ENCODE results near the gene CCDC138.

Gene CCDC138

GRCh38 chr2:108825254-108825653 lies 38.7 kb downstream of the CCDC138 start:
- in situ Hi-C loops (cut with MboI; ENCODE audit: low sequenced_read_pairs): no loop called here

- in situ Hi-C loops (cut with MboI; ENCODE audit: low sequenced_read_pairs): no loop called here
Measured at GRCh38 chr2:108825736-108826135, 39.2 kb downstream of the CCDC138 start.

- in situ Hi-C loops (cut with MboI; ENCODE audit: low sequenced_read_pairs): no loop called here
Measured at GRCh38 chr2:108829578-108830310, 43.2 kb downstream of the CCDC138 start.

- in situ Hi-C loops (cut with MboI; ENCODE audit: low sequenced_read_pairs): no loop called here
Measured at GRCh38 chr2:108833219-108833618, 46.6 kb downstream of the CCDC138 start.

- in situ Hi-C loops (cut with MboI; ENCODE audit: low sequenced_read_pairs): no loop called here
Measured at GRCh38 chr2:108834620-108835019, 48.0 kb downstream of the CCDC138 start.

- in situ Hi-C loops (cut with MboI; ENCODE audit: low sequenced_read_pairs): no loop called here
Measured at GRCh38 chr2:108835040-108835439, 48.5 kb downstream of the CCDC138 start.

- in situ Hi-C loops (cut with MboI; ENCODE audit: low sequenced_read_pairs): no loop called here
Measured at GRCh38 chr2:108837198-108837597, 50.6 kb downstream of the CCDC138 start.

- in situ Hi-C loops (cut with MboI; ENCODE audit: low sequenced_read_pairs): no loop called here
Measured at GRCh38 chr2:108841506-108841905, 54.9 kb downstream of the CCDC138 start.

- in situ Hi-C loops (cut with MboI; ENCODE audit: low sequenced_read_pairs): no loop called here
Measured at GRCh38 chr2:108845923-108846322, 59.4 kb downstream of the CCDC138 start.

- in situ Hi-C loops (cut with MboI; ENCODE audit: low sequenced_read_pairs): no loop called here
Measured at GRCh38 chr2:108847000-108847399, 60.4 kb downstream of the CCDC138 start.

GRCh38 chr2:108852375-108852774 lies 65.8 kb downstream of the CCDC138 start:
- in situ Hi-C loops (cut with MboI; ENCODE audit: low sequenced_read_pairs): no loop called here

GRCh38 chr2:108853421-108853820 lies 66.8 kb downstream of the CCDC138 start:
- in situ Hi-C loops (cut with MboI; ENCODE audit: low sequenced_read_pairs): no loop called here

- in situ Hi-C loops (cut with MboI; ENCODE audit: low sequenced_read_pairs): no loop called here
Measured at GRCh38 chr2:108854484-108854883, 67.9 kb downstream of the CCDC138 start.

GRCh38 chr2:108855194-108855593 lies 68.6 kb downstream of the CCDC138 start:
- in situ Hi-C loops (cut with MboI; ENCODE audit: low sequenced_read_pairs): no loop called here

GRCh38 chr2:108858894-108859293 lies 72.3 kb downstream of the CCDC138 start:
- in situ Hi-C loops (cut with MboI; ENCODE audit: low sequenced_read_pairs): no loop called here

GRCh38 chr2:108866041-108866440 lies 79.5 kb downstream of the CCDC138 start:
- in situ Hi-C loops (cut with MboI; ENCODE audit: low sequenced_read_pairs): no loop called here

- in situ Hi-C loops (cut with MboI; ENCODE audit: low sequenced_read_pairs): no loop called here
Measured at GRCh38 chr2:108868911-108869310, 82.3 kb downstream of the CCDC138 start.

GRCh38 chr2:108869542-108869941 lies 83.0 kb downstream of the CCDC138 start:
- in situ Hi-C loops (cut with MboI; ENCODE audit: low sequenced_read_pairs): no loop called here

GRCh38 chr2:108870069-108870644 lies 83.6 kb downstream of the CCDC138 start:
- in situ Hi-C loops (cut with MboI; ENCODE audit: low sequenced_read_pairs): no loop called here

- in situ Hi-C loops (cut with MboI; ENCODE audit: low sequenced_read_pairs): no loop called here
Measured at GRCh38 chr2:108877506-108877905, 90.9 kb downstream of the CCDC138 start.

GRCh38 chr2:108878276-108878675 lies 91.7 kb downstream of the CCDC138 start:
- in situ Hi-C loops (cut with MboI; ENCODE audit: low sequenced_read_pairs): no loop called here

GRCh38 chr2:108884619-108885018 lies 98.0 kb downstream of the CCDC138 start:
- in situ Hi-C loops (cut with MboI; ENCODE audit: low sequenced_read_pairs): no loop called here

GRCh38 chr2:108889907-108890306 lies 103.3 kb downstream of the CCDC138 start:
- in situ Hi-C loops (cut with MboI; ENCODE audit: low sequenced_read_pairs): no loop called here
